Body of pancreas (tissue), 4 donors: ENCODE results near the gene FOXJ3.

ENCODE experiments used
- CTCF ChIP-seq, 7 experiments: fragments of 450-650 bp in 4 of 7; fragments of 200-600 bp in 3 of 7; sonication (generic) in 3 of 7; IDR thresholded peaks; one replicate each; pipeline ENCODE4 v1.5.1; 2016 to 2019; ENCODE audit warnings: antibody characterized with exemption in 7 of 7
- POLR2A ChIP-seq, 3 donors: fragments of 450-650 bp; IDR thresholded peaks; one replicate each; pipeline ENCODE4 v1.6.1; 2016; ENCODE audit warnings: antibody characterized with exemption in 3 of 3, mild to moderate bottlenecking in 2 of 3

- TF ChIP-seq POLR2A (IDR thresholded peaks at IDR 0.05) (no peak), CTCF (IDR thresholded peaks at IDR 0.05) (no peak)
These were observed 123.8 kb downstream of the FOXJ3 start for GRCh38 chr1:42211224-42211623.
